Gastrocnemius medialis (tissue), 4 donors: ENCODE data around the gene FOSL2. TPM values are rescaled to one million over a fixed set of nuclear protein-coding genes. Genes with fewer than 3 reads are reported as not detected.
A peak's percentile ranks its signal among the peaks of the same experiment; 100 is the strongest.

Experiments
- ATAC-seq, 2 donors: fragments of 150-250 bp; one replicate each; pipeline ENCODE4 v1.9.1; 2016
- DNase-seq, 2 donors: peaks; one replicate each; pipeline ENCODE4 v3.0.0-alpha.2; 2019
- H3K27ac ChIP-seq, 4 donors: fragments of 200-600 bp; sonication (generic); 1 replicate in 1 of 4; 2 replicates in 3 of 4; pipeline ENCODE4 v1.5.1; 2016 to 2018; ENCODE audit warnings: mild to moderate bottlenecking in 2 of 4, moderate library complexity in 1 of 4
- H3K27me3 ChIP-seq, 3 donors: fragments of 200-600 bp; sonication (generic) in 2 of 3; 1 replicate in 1 of 3; 2 replicates in 2 of 3; pipeline versions ENCODE4 v1.5.1 to v1.6.0; 2016 to 2019; ENCODE audit warnings: mild to moderate bottlenecking in 1 of 3, moderate library complexity in 1 of 3
- H3K36me3 ChIP-seq, 2 donors: fragments of 200-600 bp; sonication (generic) in 1 of 2; one replicate each; pipeline ENCODE4 v1.5.1; 2017 to 2018
- H3K4me1 ChIP-seq, 2 donors: fragments of 200-600 bp; sonication (generic) in 1 of 2; one replicate each; pipeline ENCODE4 v1.5.1; 2016 to 2017; ENCODE audit warnings: mild to moderate bottlenecking in 2 of 2
- H3K4me3 ChIP-seq, 4 donors: fragments of 200-600 bp; sonication (generic) in 3 of 4; 1 replicate in 1 of 4; 2 replicates in 3 of 4; pipeline ENCODE4 v1.5.1; 2016 to 2019; ENCODE audit warnings: mild to moderate bottlenecking in 2 of 4
- H3K9me3 ChIP-seq, 3 donors: fragments of 200-600 bp; sonication (generic) in 2 of 3; 1 replicate in 1 of 3; 2 replicates in 2 of 3; pipeline ENCODE4 v1.5.1; 2016 to 2019
- POLR2A ChIP-seq, 2 donors: fragments of 450-650 bp; IDR thresholded peaks; one replicate each; pipeline ENCODE4 v1.6.1; 2017; ENCODE audit warnings: antibody characterized with exemption in 2 of 2, mild to moderate bottlenecking in 2 of 2, moderate library complexity in 2 of 2
- in situ Hi-C, 4 donors: fragments of 200-750 bp; cut with MboI; loops; one replicate each; pipeline versions ENCODE4 v1.15.0 to v1.8.0; 2017; ENCODE audit warnings: low sequenced_read_pairs in 4 of 4
- intact Hi-C: fragments of 100-400 bp; cut with DNase I; formaldehyde crosslinking; loops from one replicate; pipeline ENCODE4 v1.15.1; 2023; ENCODE audit warnings: low total_unique reads
- total RNA-seq, 4 donors: library from RNA; depleted of rRNA; stranded (reverse); fragments of >200 nt; gene quantifications; one replicate each; pipeline versions ENCODE4 v1.1.0 to v1.2.3, GENCODE V29; 2016
- TF ChIP-seq, protein P1 (sequence below), 5 experiments: fragments of 450-650 bp in 3 of 5; fragments of 200-600 bp in 2 of 5; sonication (generic) in 2 of 5; IDR thresholded peaks in 4 of 5; conservative IDR thresholded peaks in 1 of 5; 1 replicate in 4 of 5; 2 replicates in 1 of 5; pipeline ENCODE4 v1.5.1; 2016 to 2019; ENCODE audit warnings: antibody characterized with exemption in 5 of 5, mild to moderate bottlenecking in 3 of 5, moderate library complexity in 3 of 5

The FOSL2 gene
- total RNA-seq, 4 donors from 2014 or later: 193 to 214 (median 210) TPM

DNA sequence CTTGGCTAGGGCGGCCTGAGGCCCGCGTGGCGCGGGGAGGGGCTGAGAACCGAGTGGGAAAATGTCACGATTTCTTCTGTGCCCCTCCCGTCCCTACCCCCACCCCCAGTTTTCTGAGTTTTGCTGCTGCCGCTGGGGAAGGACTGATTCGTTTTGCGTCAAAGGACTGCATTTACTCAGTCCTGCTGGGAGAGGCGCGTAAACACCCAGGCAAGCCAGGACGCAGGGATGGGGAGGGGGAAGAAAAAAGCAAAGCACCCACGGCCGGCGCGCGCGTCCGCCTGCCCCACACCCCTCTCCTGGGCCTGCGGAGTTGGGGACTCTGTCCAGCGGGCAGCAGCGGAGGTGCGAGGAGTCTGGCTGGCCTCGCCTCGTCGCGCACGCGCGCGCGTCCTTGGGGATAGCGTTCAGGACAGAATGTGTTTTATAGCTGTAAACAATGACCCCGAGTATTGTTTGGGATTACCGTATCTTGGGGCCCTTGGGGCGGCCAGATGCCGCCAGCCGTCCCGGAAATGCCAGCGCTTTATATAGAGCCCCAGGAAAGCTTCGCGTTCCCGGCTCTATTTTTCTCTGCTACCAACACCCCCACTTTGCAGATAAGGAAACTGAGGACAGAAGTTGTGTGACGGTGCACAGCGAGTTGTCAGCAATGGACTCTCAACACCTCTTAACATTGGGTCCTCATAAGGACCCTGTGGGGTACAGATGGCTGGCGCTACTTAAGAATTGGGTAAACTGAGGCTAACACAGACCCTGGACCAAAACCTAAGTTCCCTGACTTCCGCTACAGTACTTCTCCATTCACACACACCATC, 1.7 kb upstream of the FOSL2 start:
- TF ChIP-seq, protein P1, sequence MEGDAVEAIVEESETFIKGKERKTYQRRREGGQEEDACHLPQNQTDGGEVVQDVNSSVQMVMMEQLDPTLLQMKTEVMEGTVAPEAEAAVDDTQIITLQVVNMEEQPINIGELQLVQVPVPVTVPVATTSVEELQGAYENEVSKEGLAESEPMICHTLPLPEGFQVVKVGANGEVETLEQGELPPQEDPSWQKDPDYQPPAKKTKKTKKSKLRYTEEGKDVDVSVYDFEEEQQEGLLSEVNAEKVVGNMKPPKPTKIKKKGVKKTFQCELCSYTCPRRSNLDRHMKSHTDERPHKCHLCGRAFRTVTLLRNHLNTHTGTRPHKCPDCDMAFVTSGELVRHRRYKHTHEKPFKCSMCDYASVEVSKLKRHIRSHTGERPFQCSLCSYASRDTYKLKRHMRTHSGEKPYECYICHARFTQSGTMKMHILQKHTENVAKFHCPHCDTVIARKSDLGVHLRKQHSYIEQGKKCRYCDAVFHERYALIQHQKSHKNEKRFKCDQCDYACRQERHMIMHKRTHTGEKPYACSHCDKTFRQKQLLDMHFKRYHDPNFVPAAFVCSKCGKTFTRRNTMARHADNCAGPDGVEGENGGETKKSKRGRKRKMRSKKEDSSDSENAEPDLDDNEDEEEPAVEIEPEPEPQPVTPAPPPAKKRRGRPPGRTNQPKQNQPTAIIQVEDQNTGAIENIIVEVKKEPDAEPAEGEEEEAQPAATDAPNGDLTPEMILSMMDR (IDR thresholded peaks at IDR 0.05 in 4 of 5, conservative IDR thresholded peaks at IDR 0.05 in 1 of 5): peak in 1 of 5 experiments; percentile 14
- no peak for TF ChIP-seq POLR2A (IDR thresholded peaks at IDR 0.05)
- Histone ChIP-seq H3K9me3 (no peaks in the 10 kb centered on the region), H3K27ac (peak overlapping the region; percentile 98 to 100 (median 99)), H3K4me3 (peak overlapping the region; percentile 68 to 97 (median 88)), H3K27me3 (no peaks in the 10 kb centered on the region), H3K4me1 (peaks cover 11 to 13% of the 10 kb centered on the region in 2 donors), H3K36me3 (peaks cover 0 to 15% of the 10 kb centered on the region in 2 donors)
- ATAC-seq (peak; percentile 13 to 24), DNase-seq (peak; percentile 89 to 90)
- intact Hi-C loops (loop anchor here (1.0 to 10.0 kb wide), 4 partner anchors 35 to 724 kb away; partner anchors contain the start of genes CLIP4 and MRPL33), in situ Hi-C loops (loop anchor here in 1 of 4 donors (10.0 kb wide), 1 partner anchor 226 kb away; no protein-coding TSS in a partner anchor)

DNA sequence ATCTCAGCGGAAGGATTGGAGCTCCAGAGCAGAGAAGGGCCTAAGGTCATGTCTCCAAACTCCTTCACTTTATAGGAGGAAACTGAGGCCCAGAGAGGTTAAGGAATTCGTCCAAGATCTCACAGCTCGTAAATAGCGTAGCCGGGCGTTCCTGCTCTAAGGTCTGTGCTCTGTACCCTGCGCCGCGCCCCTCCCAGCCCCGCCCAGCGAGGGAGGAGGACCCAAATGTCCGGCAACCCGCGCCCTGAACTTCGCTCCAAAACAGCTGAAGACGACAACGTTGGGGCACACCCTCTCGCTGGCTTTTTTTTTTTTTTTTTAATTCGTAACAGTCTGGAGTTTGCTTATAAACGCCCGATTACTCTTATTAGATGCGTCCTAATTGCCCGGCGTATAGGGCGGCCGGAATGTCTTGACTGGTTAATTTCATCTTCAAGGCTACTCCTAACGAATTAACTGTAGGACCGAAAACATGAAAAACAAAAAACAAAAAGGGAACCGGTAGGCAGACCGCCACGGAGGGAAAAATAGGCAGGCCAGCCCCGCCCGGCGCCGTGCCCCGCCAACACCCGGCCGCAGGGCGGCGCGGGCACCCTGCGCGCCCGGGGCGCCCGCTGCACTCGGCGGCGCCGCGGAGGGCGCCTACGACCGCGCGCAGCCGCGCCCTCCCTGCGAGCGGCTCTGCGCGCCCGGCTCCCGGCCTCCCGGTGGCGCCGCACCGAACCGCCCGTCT, 928 bp upstream of the FOSL2 start:
- TF ChIP-seq, protein P1 (IDR thresholded peaks at IDR 0.05 in 4 of 5, conservative IDR thresholded peaks at IDR 0.05 in 1 of 5): peak in 3 of 5 experiments; percentile 11 to 39 (median 16)
- peak in 1 of 2 donors; percentile 79 for TF ChIP-seq POLR2A (IDR thresholded peaks at IDR 0.05)
- in situ Hi-C loops: loop anchor here in 1 of 4 donors (10.0 kb wide), 1 partner anchor 227 kb away; no protein-coding TSS in a partner anchor

DNA sequence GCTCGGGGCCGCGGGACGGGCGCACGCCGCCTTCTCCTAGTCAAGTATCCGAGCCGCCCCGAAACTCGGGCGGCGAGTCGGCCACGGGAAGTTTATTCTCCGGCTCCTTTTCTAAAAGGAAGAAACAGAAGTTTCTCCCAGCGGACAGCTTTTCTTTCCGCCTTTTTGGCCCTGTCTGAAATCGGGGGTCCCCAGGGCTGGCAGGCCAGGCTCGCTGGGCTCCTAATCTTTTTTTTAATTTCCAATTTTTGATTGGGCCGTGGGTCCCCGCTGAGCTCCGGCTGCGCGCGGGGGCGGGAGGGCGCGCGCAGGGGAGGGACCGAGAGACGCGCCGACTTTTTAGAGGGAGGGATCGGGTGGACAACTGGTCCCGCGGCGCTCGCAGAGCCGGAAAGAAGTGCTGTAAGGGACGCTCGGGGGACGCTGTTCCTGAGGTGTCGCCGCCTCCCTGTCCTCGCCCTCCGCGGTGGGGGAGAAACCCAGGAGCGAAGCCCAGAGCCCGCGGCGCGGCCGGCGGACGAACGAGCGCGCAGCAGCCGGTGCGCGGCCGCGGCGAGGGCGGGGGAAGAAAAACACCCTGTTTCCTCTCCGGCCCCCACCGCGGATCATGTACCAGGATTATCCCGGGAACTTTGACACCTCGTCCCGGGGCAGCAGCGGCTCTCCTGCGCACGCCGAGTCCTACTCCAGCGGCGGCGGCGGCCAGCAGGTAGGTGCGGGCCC, 617 bp downstream of the FOSL2 start:
- H3K36me3 ChIP-seq: peaks cover 0 to 15% of the 10 kb centered on the region in 2 donors
- H3K27ac ChIP-seq: peak overlapping the region; percentile 98 to 100 (median 99)
- ATAC-seq (no peak), DNase-seq (peak in 1 of 2 donors; percentile 63)
- peaks cover 23 to 25% of the 10 kb centered on the region in 2 donors for H3K4me1 ChIP-seq
- TF ChIP-seq POLR2A (IDR thresholded peaks at IDR 0.05): no peak
- TF ChIP-seq, protein P1 (IDR thresholded peaks at IDR 0.05 in 4 of 5, conservative IDR thresholded peaks at IDR 0.05 in 1 of 5): no peak
- intact Hi-C loops: loop anchor here (2.0 to 10.0 kb wide), 3 partner anchors 58 to 722 kb away; partner anchors contain the start of genes CLIP4 and MRPL33
- H3K4me3 ChIP-seq: peak overlapping the region; percentile 76 to 97 (median 88)
- no peaks in the 10 kb centered on the region for H3K27me3 ChIP-seq
- in situ Hi-C loops: loop anchor here in 1 of 4 donors (10.0 kb wide), 1 partner anchor 228 kb away; no protein-coding TSS in a partner anchor
- H3K9me3 ChIP-seq: no peaks in the 10 kb centered on the region

More for the DNA sequence above, 928 bp upstream of the FOSL2 start:
- ATAC-seq (peak; percentile 34 to 38), DNase-seq (peak; percentile 96 to 97)
- H3K36me3 ChIP-seq: peaks cover 0 to 15% of the 10 kb centered on the region in 2 donors
- peak overlapping the region; percentile 68 to 97 (median 88) for H3K4me3 ChIP-seq
- H3K9me3 ChIP-seq: no peaks in the 10 kb centered on the region
- peak overlapping the region; percentile 98 to 100 (median 99) for H3K27ac ChIP-seq
- intact Hi-C loops: loop anchor here (1.0 to 10.0 kb wide), 5 partner anchors 35 to 723 kb away; partner anchors contain the start of genes CLIP4 and MRPL33
- H3K4me1 ChIP-seq: peaks cover 11 to 13% of the 10 kb centered on the region in 2 donors
- H3K27me3 ChIP-seq: no peaks in the 10 kb centered on the region
